ENCODE results near the gene CARNS1. TPM values are rescaled to one million over a fixed set of nuclear protein-coding genes. Genes with fewer than 3 reads are reported as not detected.

CARNS1 gene
- total RNA-seq, 1 experiment from 2014 or later: 1.1 TPM

DNA sequence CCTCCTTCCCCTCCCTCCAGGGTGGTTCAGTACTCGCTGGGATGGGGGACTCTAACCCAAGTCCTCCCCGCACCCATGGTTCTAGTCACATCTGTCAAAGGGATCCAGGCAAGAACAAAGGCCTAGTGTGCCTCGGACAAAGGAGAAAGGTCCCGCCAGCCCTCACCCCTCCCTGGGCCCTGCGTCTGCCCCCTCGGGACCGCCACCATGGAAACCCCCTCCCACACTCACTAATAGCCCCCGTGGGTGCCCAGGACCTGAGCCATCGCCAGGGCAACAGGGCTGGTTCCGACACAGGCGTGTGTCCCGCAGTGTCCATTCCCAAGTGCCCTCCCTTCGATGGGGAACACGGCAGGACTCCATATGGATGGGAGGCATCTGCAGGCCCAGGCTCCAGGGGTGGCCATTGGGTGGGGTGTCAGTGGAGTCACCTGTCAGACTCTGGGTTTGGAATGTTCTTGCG, 5.1 kb upstream of the CARNS1 start:
- no peak overlapping the region for H3K4me2 ChIP-seq (ENCODE audit: insufficient read depth, insufficient read length, low read length)
- 0 out of 5 replicates have a peak overlapping the region, but pooled peaks of 1 of the 2 experiments have one; percentile 17 for H3K4me3 Mint-ChIP-seq
- H2AK5ac ChIP-seq (ENCODE audit: insufficient read length, low read length): no peak overlapping the region
- H3K9me3 ChIP-seq (ENCODE audit: control insufficient read depth, low read depth, low read length): no peaks in the 10 kb centered on the region
- H3K14ac ChIP-seq (ENCODE audit: insufficient read depth, low read length): no peak overlapping the region
- no peaks in the 10 kb centered on the region for H3K79me1 ChIP-seq (ENCODE audit: insufficient read depth, low read depth, low read length, poor library complexity, severe bottlenecking)
- peaks cover 52% of the 10 kb centered on the region for H3K27me3 Mint-ChIP-seq (ENCODE audit: low read depth)
- no CpG with 5 or more reads among the region's 15 CpGs for WGBS (ENCODE audit: extremely low coverage, insufficient read length, low lambda C conversion rate)
- no peak overlapping the region for H3K56ac ChIP-seq (ENCODE audit: insufficient read length, low read depth, low read length)
- no peak overlapping the region for H2AFZ ChIP-seq (ENCODE audit: low read length)
- H3K23me2 ChIP-seq (ENCODE audit: insufficient read length, low read depth, low read length, poor library complexity, severe bottlenecking): no peaks in the 10 kb centered on the region
- no peak for DNase-seq
- H4K5ac ChIP-seq (ENCODE audit: insufficient read length, low read depth, low read length): no peak overlapping the region
- no peaks in the 10 kb centered on the region for H4K20me1 ChIP-seq (ENCODE audit: control insufficient read depth, insufficient read depth, insufficient read length)
- no peaks in the 10 kb centered on the region for H3K4me1 ChIP-seq (ENCODE audit: insufficient read depth, low read length)
- H3K27ac Mint-ChIP-seq: no peak overlapping the region
- no peak overlapping the region for H2BK120ac ChIP-seq (ENCODE audit: low read depth, low read length, poor library complexity, severe bottlenecking)
- H3K23ac ChIP-seq (ENCODE audit: insufficient read length, low read depth, low read length): no peak overlapping the region
- H2BK5ac ChIP-seq (ENCODE audit: insufficient read length, low read length): no peak overlapping the region
- no peak overlapping the region for H4K91ac ChIP-seq (ENCODE audit: insufficient read length, low read depth, low read length)
- no peak overlapping the region for H2BK15ac ChIP-seq (ENCODE audit: low read depth, low read length)
- no peaks in the 10 kb centered on the region for H3K36me3 Mint-ChIP-seq (ENCODE audit: insufficient read depth in 1 of 3, low read depth in 3 of 3)
- no peak overlapping the region for H2BK20ac ChIP-seq (ENCODE audit: low read depth, low read length, poor library complexity, severe bottlenecking)
- no peak overlapping the region for H3K4ac ChIP-seq (ENCODE audit: low read depth, low read length)
- no peaks in the 10 kb centered on the region for H3K9me3 Mint-ChIP-seq
- no peak overlapping the region for H3K27ac ChIP-seq (ENCODE audit: insufficient read length, low read depth, low read length)
- H4K8ac ChIP-seq (replicated peaks; ENCODE audit: insufficient read length, low read depth, low read length): no peak overlapping the region
- no peak overlapping the region for H3K9ac ChIP-seq (ENCODE audit: extremely low read depth, insufficient read length, low read length)
- no peak overlapping the region for H3K18ac ChIP-seq (ENCODE audit: insufficient read length, low read depth, low read length)
- no peaks in the 10 kb centered on the region for H3K79me2 ChIP-seq (ENCODE audit: insufficient read depth, low read length)
- no peak overlapping the region for H3T11ph ChIP-seq (ENCODE audit: low read length)
- H3K4me1 Mint-ChIP-seq: peaks cover 14 to 28% of the 10 kb centered on the region in 2 experiments
- TF ChIP-seq, protein P1, sequence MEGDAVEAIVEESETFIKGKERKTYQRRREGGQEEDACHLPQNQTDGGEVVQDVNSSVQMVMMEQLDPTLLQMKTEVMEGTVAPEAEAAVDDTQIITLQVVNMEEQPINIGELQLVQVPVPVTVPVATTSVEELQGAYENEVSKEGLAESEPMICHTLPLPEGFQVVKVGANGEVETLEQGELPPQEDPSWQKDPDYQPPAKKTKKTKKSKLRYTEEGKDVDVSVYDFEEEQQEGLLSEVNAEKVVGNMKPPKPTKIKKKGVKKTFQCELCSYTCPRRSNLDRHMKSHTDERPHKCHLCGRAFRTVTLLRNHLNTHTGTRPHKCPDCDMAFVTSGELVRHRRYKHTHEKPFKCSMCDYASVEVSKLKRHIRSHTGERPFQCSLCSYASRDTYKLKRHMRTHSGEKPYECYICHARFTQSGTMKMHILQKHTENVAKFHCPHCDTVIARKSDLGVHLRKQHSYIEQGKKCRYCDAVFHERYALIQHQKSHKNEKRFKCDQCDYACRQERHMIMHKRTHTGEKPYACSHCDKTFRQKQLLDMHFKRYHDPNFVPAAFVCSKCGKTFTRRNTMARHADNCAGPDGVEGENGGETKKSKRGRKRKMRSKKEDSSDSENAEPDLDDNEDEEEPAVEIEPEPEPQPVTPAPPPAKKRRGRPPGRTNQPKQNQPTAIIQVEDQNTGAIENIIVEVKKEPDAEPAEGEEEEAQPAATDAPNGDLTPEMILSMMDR (conservative IDR thresholded peaks at IDR 0.05): no peak
- no peak overlapping the region for H2BK12ac ChIP-seq (ENCODE audit: insufficient read length, low read depth, low read length)
- no peaks in the 10 kb centered on the region for H3K27me3 ChIP-seq (ENCODE audit: insufficient read depth, low read length)
